Brain pericyte (primary cell): ENCODE measurements around the gene CHCHD3.

Source experiments
- DNase-seq: peaks from one replicate; pipeline ENCODE4 v3.0.0-alpha.2; 2012; ENCODE audit warnings: low read depth, low spot score

Gene CHCHD3

DNA sequence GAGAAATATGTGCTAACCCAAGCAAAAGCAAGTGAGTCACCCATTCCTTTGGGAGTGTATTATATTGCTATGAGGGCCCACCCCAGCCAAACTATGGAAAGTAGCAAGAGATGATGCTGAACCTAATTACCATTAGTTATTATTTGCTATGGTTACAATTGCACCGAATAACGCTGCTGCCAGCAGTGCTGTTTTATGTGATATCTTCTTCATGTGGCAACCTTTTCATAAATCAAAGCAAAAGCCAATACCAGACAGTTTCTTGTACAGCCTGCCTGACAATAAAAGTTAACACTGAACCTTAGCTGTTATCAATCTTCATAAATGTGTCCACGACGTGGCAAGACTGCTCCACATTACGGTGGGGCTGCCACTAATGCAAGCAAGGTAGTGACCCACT is 263.9 kb downstream of the CHCHD3 start:
- no peak for DNase-seq

DNA sequence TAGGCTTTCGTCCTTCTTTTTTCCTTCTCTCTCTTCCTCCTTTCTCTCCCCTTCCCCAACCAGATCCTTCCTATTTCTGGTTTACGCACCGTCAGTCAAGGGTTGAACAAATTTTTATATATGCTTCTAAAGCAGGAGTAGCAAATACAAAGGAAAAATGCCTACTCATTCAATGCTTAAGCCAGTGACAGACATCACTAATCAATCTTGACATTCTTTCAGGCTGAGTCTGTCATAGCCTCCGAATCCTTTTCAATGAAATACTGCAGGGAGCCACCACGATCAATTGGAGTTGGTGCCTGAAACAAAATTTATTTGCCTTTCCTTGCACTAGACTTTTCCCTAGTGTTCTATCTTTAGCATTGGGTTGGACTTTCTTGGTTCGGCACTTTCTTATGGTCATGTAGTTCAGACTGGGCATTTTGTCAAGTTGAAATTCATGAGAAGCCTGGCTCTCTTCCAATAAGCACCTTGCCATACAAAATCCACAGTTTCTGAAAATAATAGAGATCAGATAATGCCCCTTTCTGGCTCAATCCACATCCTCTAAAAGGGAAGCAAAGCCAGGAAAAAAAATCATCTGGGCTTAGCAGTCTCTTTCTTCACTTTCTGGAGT is 266.1 kb downstream of the CHCHD3 start:
- DNase-seq: no peak

DNA sequence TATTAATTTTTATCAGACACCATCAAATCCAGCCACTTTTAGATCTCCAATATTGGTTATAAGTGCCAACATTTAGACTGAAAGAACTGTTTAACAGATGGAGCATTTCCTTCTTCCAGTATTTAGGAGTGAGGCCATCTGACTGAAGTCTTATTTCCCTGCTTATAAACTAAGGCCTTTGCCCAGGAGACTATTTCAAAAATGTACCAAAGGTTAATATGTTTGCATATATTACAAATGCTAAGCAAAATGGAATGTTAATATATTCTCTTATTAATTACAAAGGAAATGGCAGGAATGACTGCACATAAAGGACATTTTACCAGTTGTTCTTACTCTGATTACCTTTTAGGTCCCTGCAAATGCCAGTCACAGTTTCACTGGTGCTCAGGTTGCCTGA is 266.8 kb downstream of the CHCHD3 start:
- no peak for DNase-seq

DNA sequence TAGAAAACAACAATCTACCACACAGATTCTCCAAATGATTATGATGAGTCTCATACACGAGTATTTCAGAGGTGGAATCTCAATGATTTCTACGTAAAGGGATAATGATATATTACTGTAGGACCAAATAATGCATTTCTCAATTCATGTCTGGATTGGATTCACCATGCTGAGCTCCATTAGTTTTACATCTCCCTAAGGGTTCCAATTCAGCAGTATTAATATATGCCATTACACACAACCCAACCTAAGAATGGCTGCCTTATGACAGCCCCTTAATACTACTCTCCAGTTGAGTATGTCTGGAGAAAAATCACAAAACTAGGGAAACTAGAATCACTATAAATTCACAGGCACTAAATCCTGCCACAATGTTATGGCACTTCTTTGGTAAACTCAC is 271.3 kb downstream of the CHCHD3 start:
- no peak for DNase-seq

DNA sequence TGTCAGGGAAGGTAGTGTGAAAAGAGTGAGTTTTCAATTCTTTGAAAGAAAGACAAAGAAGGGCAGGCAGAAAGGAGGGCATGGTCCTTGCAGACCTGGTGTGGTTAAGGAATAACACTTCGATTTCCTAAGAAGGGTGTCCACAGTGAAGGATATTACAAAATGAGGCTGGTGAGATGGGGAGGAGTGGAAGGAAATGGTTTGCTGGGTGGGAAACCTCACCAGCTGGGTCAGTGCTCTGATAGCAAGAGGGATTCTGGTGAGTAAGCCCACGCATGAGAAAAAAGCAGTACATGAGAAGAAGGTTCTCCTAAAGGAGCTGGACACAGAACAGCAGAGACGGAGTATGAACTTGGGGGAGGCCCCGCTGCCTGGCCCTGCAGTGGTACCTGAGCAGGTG is 275.1 kb downstream of the CHCHD3 start:
- DNase-seq: no peak

DNA sequence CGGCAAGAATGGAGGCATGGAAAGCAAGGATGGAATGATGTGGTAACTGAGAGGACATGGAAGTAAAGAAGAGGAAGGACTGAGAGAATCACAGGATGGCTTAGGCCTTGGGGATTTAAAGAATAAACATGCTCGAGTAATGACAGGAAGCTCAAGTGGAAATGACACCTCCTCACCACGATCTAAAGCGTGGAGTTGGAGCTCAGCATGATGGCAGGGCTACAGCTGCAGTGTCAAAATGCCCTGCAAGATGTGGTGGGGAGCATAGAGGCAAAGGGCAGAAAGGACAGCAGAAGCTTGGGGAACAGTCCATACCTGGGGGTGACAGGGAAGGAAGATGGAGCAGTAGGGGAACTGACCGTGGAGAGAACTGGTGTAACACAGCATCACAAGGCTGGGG is 276.1 kb downstream of the CHCHD3 start:
- DNase-seq: no peak

DNA sequence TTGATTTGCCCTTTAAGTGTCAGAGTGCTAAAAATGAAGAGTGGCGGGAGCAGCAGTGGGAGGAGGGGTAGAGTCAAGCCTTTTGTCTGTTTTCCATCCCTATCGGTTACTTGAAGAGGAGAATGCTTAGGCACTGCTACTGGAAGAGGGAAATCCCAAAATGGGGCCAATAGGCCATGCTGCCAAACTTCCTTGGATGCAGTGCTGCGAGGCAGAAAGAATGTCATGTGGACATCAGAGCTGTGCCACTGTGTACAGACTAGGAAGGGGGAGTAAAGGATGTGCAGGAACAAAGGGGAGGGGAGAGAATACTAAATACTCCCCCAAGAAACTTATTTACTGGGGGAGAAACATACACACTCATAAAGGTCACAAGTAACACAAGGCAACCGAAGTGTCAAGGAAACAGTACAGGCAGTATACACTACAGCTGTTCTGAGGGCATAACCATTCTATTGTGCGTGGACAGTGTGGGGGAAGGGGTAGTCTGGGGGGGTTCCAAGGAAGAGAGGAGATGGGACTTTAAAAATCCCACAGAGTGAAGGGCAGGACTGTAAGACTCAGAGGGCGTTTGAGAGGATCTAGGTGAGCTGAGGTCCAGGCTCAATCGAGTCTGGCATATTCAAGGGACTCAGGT is 276.9 kb downstream of the CHCHD3 start:
- DNase-seq: no peak

DNA sequence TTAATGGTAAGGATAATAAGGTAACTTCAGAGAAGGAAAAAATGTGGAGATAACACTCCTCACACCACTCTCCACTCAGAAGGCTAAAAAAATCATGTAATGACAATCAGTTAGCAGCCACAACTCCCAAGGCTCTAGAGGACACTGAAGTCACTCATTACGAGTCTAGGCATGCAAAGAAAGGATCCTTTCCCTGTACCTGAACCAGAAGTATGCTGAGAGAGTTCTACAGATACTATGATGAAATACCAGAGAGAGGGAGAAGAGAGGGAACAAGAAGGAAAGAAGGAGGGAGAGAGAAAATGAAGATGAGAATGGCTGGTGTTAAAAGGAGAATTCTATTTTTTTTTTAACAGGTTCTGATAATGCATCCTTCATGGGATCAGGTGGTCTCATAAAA is 281.4 kb downstream of the CHCHD3 start:
- DNase-seq: no peak

DNA sequence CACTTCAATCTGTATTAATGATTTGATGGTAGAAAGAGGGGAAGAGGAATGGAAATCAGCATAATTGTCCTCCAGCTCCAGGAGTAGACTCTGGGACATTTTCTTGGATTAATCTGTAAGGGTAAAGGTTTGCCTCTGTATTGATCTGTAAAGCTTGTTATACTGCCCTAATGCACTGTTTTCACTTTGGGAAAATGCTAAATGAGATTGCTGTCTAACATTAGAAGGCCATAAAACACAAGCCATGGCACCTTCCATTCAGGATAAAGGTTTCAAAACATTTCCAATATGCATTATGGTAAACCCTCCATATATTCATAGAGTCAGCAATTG is 282.8 kb downstream of the CHCHD3 start:
- no peak for DNase-seq

DNA sequence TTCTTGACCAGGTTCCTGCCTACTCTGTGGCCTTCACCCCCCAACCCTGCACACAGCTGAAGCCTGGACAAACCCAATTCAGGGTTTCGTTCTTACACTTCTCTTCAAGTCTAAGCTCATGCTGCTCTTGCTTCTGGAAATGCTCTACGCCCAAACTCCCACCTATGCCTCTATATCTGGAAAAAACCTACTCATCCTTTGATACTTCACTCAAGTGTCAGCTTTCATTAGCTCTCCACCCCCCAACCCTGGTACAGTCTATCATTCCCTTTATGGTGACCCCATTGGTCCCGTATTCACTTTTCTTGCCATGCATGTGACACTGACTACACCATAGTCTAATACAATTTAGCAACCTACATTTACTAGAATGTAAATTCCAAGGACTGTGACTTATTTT is 284.7 kb downstream of the CHCHD3 start:
- DNase-seq: no peak

DNA sequence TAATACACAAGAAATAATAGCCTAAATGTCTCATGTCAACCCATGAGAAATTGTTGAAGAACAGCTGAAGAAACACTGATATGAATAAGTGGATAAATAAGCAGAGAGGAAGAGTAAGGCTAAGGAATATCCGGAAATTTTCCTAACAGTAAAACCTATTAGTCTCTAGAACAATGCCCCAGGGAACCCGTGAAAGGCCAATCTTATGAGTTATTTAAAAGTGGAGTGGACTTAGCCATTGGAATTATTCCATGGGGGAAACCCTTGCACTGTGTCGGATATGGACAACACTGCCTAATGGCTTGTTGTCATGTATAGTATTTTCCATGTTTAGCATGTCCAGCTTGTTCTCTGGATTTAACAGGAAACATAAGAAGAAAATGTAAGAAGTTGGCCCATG is 288.4 kb downstream of the CHCHD3 start:
- DNase-seq: no peak

DNA sequence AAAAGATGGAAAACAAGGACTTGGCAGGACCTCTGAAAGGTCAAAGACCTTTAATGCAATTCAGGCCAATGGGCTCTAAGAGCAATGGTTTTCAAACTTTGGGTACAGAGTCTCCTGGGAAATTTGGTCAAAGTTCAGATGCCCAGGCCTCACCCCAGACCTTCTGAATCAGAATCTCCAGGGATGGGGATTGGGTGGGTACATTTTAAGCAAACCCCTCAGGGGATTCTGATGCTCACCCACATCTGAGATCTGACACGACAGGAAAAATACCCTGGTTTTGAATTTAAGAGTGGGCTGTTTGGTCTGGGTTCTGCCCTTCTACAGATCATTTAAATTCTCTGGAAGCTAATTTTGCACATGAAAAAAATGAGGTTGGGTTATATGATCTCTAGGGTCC is 290.9 kb downstream of the CHCHD3 start:
- DNase-seq: no peak

DNA sequence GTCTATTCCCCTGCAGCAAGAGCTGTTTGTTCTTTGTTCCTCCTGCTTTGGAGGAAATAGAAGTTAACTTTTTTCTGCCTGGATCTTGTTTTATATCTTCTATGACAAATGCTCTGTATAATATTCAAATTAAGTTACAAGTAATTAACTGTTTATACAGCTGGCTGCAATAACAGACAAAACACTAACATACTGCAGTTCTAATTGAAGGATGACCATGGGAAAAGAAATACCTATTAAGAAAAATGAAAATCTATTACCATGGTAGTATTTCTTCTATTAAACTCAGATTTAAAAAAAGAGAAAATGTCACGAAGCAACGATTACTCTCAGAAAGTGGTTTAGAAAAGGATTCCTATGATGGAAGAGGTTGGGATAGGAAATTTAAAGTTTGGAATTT is 291.8 kb downstream of the CHCHD3 start:
- DNase-seq: no peak

DNA sequence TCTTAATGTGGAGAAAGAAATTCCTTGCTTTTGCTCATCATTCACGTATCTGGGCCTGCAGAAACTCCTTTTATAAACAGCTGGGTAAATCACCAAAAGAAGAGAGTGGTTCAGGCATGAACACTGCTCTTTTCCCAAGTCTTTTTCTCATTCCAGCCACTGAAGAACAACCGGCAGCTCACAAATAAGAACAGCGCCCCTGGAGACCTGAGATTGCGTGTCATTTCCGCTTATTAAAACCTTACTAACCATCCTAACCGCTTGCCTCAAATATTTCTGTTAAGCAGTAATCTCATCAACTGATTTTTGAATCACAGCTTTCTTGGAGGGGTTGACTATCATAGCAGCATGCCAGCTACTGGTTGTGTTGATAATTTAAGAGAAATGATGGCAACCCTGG is 292.6 kb downstream of the CHCHD3 start:
- DNase-seq: no peak

DNA sequence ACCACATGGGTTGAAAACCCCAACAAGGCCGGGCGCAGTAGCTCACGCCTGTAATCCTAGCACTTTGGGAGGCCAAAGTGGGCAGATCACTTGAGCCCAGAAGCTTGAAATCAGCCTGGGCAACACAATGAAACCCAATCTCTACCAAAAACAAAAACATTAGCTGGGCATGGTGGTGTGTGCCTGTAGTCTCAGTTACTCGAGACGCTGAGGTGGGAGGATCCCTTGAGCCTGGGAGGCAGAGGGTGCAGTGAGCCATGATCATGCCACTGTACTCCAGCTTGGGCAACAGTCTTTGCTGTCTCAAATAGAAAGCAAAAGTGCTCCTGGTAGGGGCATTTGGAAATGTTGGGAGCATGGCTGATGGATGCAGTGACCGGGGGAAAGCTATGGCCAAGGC is 296.0 kb downstream of the CHCHD3 start:
- no peak for DNase-seq

DNA sequence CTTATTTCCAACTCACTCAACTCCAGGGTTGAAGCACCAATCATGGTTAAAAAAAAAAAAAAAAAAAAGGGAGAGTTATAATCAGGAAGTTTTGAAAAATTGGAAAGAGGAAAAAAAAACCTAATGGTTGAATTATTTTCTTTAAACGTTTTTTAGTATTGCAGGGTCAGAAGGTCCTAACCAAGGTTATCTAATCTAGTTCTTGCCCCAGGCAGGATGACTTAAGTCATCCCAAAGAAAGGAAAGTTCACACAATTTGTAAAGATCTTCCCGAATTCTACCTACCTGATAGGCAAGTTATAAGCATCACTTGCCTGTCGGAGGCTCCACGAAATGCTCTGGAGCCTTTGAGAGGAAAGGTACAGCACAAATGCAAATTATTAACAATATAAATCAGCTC is 297.5 kb downstream of the CHCHD3 start:
- DNase-seq: no peak

DNA sequence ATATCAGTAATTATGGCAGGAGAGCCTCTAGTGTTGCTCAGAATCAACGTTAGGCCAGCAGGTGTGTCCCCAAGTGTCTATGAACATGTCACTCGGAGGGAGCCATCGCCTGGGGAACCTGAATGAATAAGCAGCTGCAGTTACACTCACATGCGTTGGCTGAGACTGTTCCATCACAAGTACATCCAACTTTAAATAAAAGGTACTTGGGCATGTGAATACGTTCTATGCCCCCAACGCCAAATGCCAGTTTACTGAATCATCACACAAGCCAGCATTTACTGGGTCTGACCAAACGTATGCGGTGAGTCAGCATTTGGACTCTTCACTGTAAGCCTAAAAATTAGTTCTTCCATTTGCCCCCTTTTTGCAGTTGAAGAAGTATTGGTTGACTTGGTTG is 298.1 kb downstream of the CHCHD3 start:
- DNase-seq: no peak

DNA sequence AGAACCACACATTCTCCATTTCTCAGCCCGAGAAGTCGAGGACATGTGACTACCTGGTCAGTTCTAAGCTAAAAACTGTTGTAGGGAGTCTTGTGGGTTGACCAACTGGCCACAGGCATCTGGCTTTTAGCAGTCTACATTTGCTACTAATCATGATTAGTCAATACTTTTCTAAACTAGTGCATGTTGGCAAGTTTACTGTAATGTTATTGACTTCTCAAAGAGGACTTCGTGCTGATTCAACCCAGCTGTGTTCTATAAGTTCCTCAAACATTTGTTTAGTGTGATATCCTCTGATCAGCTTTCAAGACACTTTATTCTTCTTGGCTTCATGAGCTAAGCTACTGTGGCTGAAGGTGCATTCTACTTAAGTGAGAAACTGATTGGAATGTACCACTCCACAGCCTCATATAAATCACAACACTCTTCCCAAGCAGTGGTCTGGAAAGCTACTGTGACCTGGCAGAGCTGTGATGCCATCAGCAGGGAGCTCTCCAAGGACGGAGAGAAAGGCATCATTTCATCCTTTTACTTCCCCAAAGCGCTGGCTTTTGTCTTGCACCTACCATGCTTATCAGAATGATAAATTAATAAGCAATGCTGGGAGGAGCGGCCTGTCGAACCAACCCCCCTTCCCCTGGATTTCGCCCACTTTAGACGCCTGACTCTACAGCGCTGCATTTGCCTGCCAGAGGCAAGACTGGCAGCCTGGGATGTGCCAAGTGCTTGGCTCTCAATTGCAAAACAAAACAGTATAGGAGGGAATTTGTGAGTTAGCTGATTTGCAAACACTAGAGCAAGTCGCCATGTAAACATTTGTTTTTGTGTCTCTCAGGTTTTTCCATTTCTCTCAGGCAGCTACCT is 298.9 kb downstream of the CHCHD3 start:
- no peak for DNase-seq

DNA sequence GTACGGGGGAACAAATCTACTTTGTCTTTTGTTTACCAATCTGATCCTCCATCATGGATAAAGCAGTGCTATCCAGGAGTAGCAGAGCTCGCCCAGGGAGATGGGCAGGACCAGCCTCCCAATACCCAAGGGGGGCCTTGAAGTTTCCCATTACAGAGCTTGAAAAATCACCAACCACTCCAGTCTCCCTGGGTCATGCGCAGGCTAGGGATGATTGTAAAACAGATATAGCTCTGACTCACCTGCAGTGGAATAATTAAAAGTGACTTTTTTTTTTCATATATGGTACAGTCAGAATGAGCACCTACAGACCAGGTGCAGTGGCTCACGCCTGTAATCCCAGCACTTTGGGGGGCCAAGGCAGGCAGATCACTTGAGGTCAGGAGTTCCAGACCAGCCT is 301.1 kb downstream of the CHCHD3 start:
- no peak for DNase-seq

DNA sequence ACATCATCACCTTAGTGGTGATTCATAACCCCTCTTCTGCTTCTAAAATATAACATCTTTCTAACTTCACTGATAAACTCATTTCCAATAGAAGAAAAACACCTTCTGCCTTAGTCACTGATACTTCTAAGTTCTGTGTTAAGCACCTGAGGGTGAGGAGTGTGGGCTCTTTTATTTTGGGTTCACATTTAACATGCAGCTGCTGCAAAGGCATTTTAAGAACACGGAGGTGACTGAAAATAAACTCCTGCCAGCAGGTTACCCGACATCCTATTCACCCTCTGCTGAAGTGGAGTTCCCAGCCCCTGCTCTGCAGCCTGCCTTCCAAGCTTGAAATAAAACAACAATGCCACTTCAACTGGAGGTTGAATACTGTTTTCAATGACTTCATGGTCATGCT is 302.7 kb downstream of the CHCHD3 start:
- no peak for DNase-seq

DNA sequence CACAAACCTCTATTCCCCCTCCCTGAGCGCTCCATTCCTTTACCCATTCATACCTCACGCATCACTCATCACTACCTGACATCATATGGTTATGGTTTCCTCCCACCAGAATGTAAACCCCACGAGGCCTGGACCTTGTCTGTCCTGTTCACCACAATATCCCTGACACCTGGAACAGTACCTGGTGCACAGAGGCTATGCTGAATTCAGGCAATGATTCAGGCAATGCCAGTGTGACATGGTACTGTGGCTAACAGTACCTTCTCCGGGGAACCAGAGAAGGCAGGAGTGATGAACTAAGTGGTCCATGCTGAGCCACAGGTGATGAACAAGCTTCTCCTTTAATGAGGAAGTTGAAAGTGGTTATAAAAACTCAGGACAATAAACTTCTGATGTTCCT is 303.1 kb downstream of the CHCHD3 start:
- DNase-seq: no peak

DNA sequence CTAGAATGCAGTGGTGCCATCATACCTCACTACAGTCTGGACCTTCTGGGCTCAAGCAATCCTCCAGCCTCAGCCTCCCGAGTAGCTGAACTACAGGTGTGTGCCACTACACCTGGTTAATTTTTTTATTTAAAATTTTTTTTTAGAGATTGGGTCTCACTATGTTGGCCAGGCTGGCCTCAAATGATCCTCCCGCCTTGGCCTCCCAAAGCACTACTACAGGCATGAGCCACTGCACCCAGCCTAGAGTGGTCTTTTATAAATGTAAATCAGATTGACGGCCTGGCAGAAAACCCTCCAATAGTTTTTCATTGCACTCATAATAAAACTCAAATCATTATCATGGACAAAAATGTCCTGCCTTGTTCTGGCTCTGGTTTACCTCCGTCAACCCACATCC is 303.9 kb downstream of the CHCHD3 start:
- DNase-seq: no peak

DNA sequence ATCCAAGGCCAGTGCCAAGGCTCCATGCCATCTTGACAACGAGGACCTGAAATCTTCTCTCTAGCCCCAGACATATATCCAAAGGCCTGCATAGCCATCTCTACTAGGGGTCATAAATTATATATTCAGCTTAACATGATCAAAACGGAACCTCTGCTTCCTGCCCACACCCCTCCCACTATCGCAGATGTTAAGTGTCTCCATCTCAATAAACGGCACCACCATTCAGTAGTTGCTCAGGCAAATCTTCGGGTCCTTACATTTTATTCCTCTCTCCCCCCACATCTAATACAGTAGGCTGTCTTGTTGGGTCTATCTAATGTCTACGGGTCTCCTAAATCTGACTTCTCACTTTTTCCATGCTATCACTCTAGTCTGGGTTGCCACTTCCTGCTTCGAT is 304.5 kb downstream of the CHCHD3 start:
- DNase-seq: no peak
